ENCODE results near the gene SLMAP. TPM values are rescaled to one million over a fixed set of nuclear protein-coding genes. Genes with fewer than 3 reads are reported as not detected.

Gene SLMAP
- total and polyA plus RNA-seq, 2 of the 13 experiments (the other 11 are each of a cell fraction or from before 2014, with no cell fraction given): 24.0 to 48.3 TPM

- in situ Hi-C loops (cut with HindIII; ENCODE audit: extremely low pct_ligation_motif_present, low pct_unique_long_range_greater_than_20kb) (no loop called here), intact Hi-C loops (cut with micrococcal nuclease; ENCODE audit: unreplicated experiment) (no loop called here)
- Histone ChIP-seq H3K4me1 (ENCODE audit: insufficient read depth, low read length) (no peaks in the 10 kb centered on the region), H3K9ac (ENCODE audit: insufficient read depth, low read depth, low read length) (no peak overlapping the region), H3K36me3 (replicated peaks in 1 of 2; ENCODE audit: control insufficient read depth in 1 of 2, insufficient read depth in 2 of 2, low read length in 2 of 2) (peaks cover 6 to 12% of the 10 kb centered on the region in 2 experiments; a peak in 3 of 5 replicates), H3K27me3 (ENCODE audit: control insufficient read depth in 1 of 2, insufficient read depth in 2 of 2, low read length in 2 of 2) (no peaks in the 10 kb centered on the region), H4K20me1 (ENCODE audit: insufficient read depth, low read length) (no peaks in the 10 kb centered on the region), H3K9me3 (ENCODE audit: low read length) (no peaks in the 10 kb centered on the region), H3K4me3 (replicated peaks in 1 of 3; ENCODE audit: insufficient read depth in 1 of 3, low read depth in 2 of 3, low read length in 3 of 3) (no peak overlapping the region), H3K79me2 (ENCODE audit: insufficient read depth, low read length) (no peaks in the 10 kb centered on the region), H3K27ac (ENCODE audit: extremely low read length, insufficient read depth, low read length) (no peak overlapping the region), H2AFZ (ENCODE audit: low read length) (no peak overlapping the region), H3K4me2 (ENCODE audit: low read depth, low read length) (no peak overlapping the region)
- FAIRE-seq (no peak), ATAC-seq (no peak), DNase-seq (ENCODE audit: low spot score) (no peak)
- ChIA-PET POLR2A (no interaction called here), CTCF (ENCODE audit: low intra/inter-chr PET ratio, low total read pairs) (no interaction called here)
- TF ChIP-seq RBM39 (IDR thresholded peaks at IDR 0.05; ENCODE audit: low read depth, low read length, poor library complexity, severe bottlenecking) (no peak), TEAD2 (CRISPR knock-in tag; IDR thresholded peaks at IDR 0.05) (no peak), ZNF552 (CRISPR knock-in tag; IDR thresholded peaks at IDR 0.05; ENCODE audit: borderline replicate concordance) (no peak), GRHL1 (CRISPR knock-in tag; conservative IDR thresholded peaks at IDR 0.05) (no peak), ZMAT3 (CRISPR knock-in tag; conservative IDR thresholded peaks at IDR 0.05) (no peak), ZNF235 (CRISPR knock-in tag; IDR thresholded peaks at IDR 0.05; ENCODE audit: borderline replicate concordance) (no peak), GATAD2A (CRISPR knock-in tag; IDR thresholded peaks at IDR 0.05) (no peak), MLXIP (CRISPR knock-in tag; IDR thresholded peaks at IDR 0.05; ENCODE audit: borderline replicate concordance) (no peak), ZNF547 (CRISPR knock-in tag; IDR thresholded peaks at IDR 0.05) (no peak), SMARCC2 (IDR thresholded peaks at IDR 0.05) (no peak), SMAD3 (CRISPR knock-in tag; IDR thresholded peaks at IDR 0.05) (no peak), RFX1 (IDR thresholded peaks at IDR 0.05) (no peak), ZMAT5 (CRISPR knock-in tag; IDR thresholded peaks at IDR 0.05; ENCODE audit: borderline replicate concordance, low read depth) (no peak), ZNF138 (CRISPR knock-in tag; IDR thresholded peaks at IDR 0.05; ENCODE audit: low read depth) (no peak), ZNF333 (CRISPR knock-in tag; IDR thresholded peaks at IDR 0.05; ENCODE audit: borderline replicate concordance) (no peak), HNRNPUL1 (IDR thresholded peaks at IDR 0.05; ENCODE audit: low read depth, low read length) (no peak)
- BruUV-seq (replicated peaks): no TSS peak
- 98% methylated on average over 3 of the region's 3 CpGs for WGBS (ENCODE audit: low lambda C conversion rate)
Measured at GRCh38 chr3:57892423-57892822, 136.3 kb downstream of the SLMAP start.
